ENCODE results near the gene FBXO44. TPM values are rescaled to one million over a fixed set of nuclear protein-coding genes. Genes with fewer than 3 reads are reported as not detected.

Gene FBXO44
- total RNA-seq, 2 donors from 2014 or later = 29.1 to 39.1 TPM

DNA sequence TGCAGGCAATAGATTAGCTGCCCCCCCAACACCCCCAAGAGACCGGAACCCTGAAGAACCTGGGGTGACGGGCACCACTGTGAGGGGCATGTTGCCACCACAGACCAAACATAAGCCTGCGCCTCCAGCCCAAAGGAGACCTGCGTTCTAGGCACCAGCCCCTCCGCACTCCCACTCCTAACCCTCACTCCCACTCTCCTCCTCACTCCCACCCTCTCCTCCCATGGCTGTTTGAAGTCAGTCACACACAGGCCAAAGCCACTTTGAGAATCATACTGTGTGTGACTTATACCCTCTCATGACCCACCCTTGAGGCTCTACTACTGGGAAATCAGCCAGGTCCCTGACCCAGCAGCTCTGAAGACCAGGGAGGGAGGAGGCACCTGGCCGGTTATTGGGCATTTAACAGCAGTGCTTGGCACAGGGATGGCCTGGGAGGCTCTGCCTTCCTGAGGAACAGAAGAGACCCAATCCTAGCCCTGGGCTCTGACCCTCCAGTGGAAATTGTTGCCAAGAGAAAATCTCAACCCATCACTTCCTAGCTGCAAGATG is 44.0 kb upstream of the FBXO44 start:
- Mint-ChIP-seq H3K4me1 (no peaks in the 10 kb centered on the region), H3K4me3 (no peak overlapping the region), H3K9me3 (peaks cover 11% of the 10 kb centered on the region), H3K27me3 (ENCODE audit: insufficient read depth) (peaks cover 4% of the 10 kb centered on the region), H3K27ac (no peak overlapping the region), H3K36me3 (ENCODE audit: low read depth) (no peaks in the 10 kb centered on the region)
- WGBS, 2 experiments (ENCODE audit: insufficient coverage in 1 of 2, insufficient read length in 1 of 2) = 74 to 90% methylated on average over 2 to 6 of the region's 6 CpGs
- H3K9ac ChIP-seq (ENCODE audit: extremely low read depth, low read length, poor library complexity, severe bottlenecking) = no peak overlapping the region
- no peaks in the 10 kb centered on the region for H3K9me3 ChIP-seq (ENCODE audit: control insufficient read depth, low read length)
- H3K4me1 ChIP-seq (ENCODE audit: control insufficient read depth, insufficient read depth, low read length) = no peaks in the 10 kb centered on the region
- H3K27ac ChIP-seq (ENCODE audit: low read depth, low read length) = no peak overlapping the region
- H3K4me3 ChIP-seq (ENCODE audit: low read length) = no peak overlapping the region
- no peak for DNase-seq
- no peaks in the 10 kb centered on the region for H3K36me3 ChIP-seq (ENCODE audit: control insufficient read depth, insufficient read depth, low read length)
- TF ChIP-seq, protein P1, sequence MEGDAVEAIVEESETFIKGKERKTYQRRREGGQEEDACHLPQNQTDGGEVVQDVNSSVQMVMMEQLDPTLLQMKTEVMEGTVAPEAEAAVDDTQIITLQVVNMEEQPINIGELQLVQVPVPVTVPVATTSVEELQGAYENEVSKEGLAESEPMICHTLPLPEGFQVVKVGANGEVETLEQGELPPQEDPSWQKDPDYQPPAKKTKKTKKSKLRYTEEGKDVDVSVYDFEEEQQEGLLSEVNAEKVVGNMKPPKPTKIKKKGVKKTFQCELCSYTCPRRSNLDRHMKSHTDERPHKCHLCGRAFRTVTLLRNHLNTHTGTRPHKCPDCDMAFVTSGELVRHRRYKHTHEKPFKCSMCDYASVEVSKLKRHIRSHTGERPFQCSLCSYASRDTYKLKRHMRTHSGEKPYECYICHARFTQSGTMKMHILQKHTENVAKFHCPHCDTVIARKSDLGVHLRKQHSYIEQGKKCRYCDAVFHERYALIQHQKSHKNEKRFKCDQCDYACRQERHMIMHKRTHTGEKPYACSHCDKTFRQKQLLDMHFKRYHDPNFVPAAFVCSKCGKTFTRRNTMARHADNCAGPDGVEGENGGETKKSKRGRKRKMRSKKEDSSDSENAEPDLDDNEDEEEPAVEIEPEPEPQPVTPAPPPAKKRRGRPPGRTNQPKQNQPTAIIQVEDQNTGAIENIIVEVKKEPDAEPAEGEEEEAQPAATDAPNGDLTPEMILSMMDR (conservative IDR thresholded peaks at IDR 0.05) = no peak
- no peaks in the 10 kb centered on the region for H3K27me3 ChIP-seq (ENCODE audit: control insufficient read depth, insufficient read depth, low read length, poor library complexity, severe bottlenecking)

DNA sequence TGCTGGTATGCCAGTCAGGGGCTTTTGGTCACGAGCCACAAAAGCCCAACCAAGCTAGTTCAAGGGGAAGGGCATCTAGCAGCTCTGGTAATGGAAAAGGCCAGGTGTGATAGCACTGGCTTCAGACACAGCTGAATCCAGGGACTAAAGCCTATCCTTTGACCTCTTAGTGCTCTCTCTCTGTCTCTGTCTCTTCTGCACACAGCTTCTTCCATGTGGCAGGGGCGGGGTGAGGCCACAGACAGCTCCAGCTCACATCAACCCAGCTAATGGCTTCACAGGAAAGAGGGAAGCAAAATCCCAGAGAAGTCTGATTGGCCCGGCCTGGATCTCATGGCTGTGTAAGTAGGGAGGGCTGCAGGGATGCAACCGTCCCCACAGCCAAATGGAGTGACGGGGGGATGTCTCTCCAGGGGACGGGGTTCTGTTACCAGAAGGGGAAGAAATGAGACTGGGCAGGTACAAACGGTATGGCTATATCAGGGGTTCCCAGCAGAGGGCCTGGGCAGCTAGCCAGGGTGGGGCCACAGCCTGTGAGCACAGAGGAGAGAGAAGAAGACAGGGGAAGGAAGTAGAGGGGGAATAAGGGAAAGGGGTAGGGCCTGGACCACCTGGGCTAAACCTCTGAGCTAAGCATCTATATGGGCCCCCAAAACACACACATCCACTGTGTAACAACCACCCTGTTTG is 42.9 kb upstream of the FBXO44 start:
- H3K9me3 Mint-ChIP-seq = peaks cover 7% of the 10 kb centered on the region
- no peak overlapping the region for H3K9ac ChIP-seq (ENCODE audit: extremely low read depth, low read length, poor library complexity, severe bottlenecking)
- H3K4me1 Mint-ChIP-seq = no peaks in the 10 kb centered on the region
- no peak overlapping the region for H3K27ac Mint-ChIP-seq
- peaks cover 4% of the 10 kb centered on the region for H3K27me3 Mint-ChIP-seq (ENCODE audit: insufficient read depth)
- no peak for DNase-seq
- no peaks in the 10 kb centered on the region for H3K36me3 Mint-ChIP-seq (ENCODE audit: low read depth)
- H3K4me3 ChIP-seq (ENCODE audit: low read length) = no peak overlapping the region
- TF ChIP-seq, protein P1 (conservative IDR thresholded peaks at IDR 0.05) = no peak
- no peak overlapping the region for H3K4me3 Mint-ChIP-seq
- H3K27ac ChIP-seq (ENCODE audit: low read depth, low read length) = no peak overlapping the region
- no peaks in the 10 kb centered on the region for H3K36me3 ChIP-seq (ENCODE audit: control insufficient read depth, insufficient read depth, low read length)
- H3K27me3 ChIP-seq (ENCODE audit: control insufficient read depth, insufficient read depth, low read length, poor library complexity, severe bottlenecking) = no peaks in the 10 kb centered on the region
- H3K9me3 ChIP-seq (ENCODE audit: control insufficient read depth, low read length) = no peaks in the 10 kb centered on the region
- 80 to 92% methylated on average over 6 to 7 of the region's 7 CpGs for WGBS, 2 experiments (ENCODE audit: insufficient coverage in 1 of 2, insufficient read length in 1 of 2)
- no peaks in the 10 kb centered on the region for H3K4me1 ChIP-seq (ENCODE audit: control insufficient read depth, insufficient read depth, low read length)

DNA sequence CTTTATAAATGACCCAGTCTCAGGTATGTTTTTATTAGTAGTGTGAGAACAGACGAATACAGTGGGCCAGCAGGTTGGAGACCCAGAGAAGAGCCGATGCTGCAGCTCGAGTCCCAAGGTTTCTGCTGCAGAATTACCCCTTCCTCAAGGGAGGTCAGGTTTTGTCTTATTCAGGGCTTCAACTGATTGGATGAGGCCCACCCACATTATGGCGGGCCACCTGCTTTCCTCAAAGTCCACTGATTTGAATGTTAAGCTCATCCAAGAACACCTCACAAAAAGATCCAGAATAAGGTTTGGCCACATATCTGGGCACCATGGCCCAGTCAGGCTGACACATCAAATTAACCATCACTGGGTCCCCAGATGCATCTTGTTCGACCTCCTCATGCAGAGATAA is 41.3 kb upstream of the FBXO44 start:
- Histone ChIP-seq H3K4me3 (ENCODE audit: low read length) (no peak overlapping the region), H3K36me3 (ENCODE audit: control insufficient read depth, insufficient read depth, low read length) (no peaks in the 10 kb centered on the region), H3K9me3 (ENCODE audit: control insufficient read depth, low read length) (no peaks in the 10 kb centered on the region), H3K9ac (ENCODE audit: extremely low read depth, low read length, poor library complexity, severe bottlenecking) (no peak overlapping the region), H3K27me3 (ENCODE audit: control insufficient read depth, insufficient read depth, low read length, poor library complexity, severe bottlenecking) (no peaks in the 10 kb centered on the region), H3K4me1 (ENCODE audit: control insufficient read depth, insufficient read depth, low read length) (no peaks in the 10 kb centered on the region), H3K27ac (ENCODE audit: low read depth, low read length) (no peak overlapping the region)
- Mint-ChIP-seq H3K27me3 (ENCODE audit: insufficient read depth) (no peaks in the 10 kb centered on the region), H3K27ac (no peak overlapping the region), H3K9me3 (no peaks in the 10 kb centered on the region), H3K4me1 (no peaks in the 10 kb centered on the region), H3K36me3 (ENCODE audit: low read depth) (no peaks in the 10 kb centered on the region), H3K4me3 (no peak overlapping the region)
- TF ChIP-seq, protein P1 (conservative IDR thresholded peaks at IDR 0.05) = no peak
- WGBS, 2 experiments (ENCODE audit: insufficient coverage in 1 of 2, insufficient read length in 1 of 2) = 88% methylated on average over 5 of the region's 5 CpGs
- DNase-seq = no peak
